Mucosa of stomach (tissue), 1 donor: ENCODE results near the gene MT1M.

ENCODE experiments used
- H3K27me3 ChIP-seq: one replicate; pipeline ENCODE4 v1.7.0; 2013; ENCODE audit warnings: mild to moderate bottlenecking, low read length; ENCODE audit not compliant: control insufficient read depth, insufficient read depth
- H3K36me3 ChIP-seq: one replicate; pipeline ENCODE4 v1.7.0; 2013; ENCODE audit warnings: low read length; ENCODE audit not compliant: control insufficient read depth, insufficient read depth
- H3K4me1 ChIP-seq: one replicate; pipeline ENCODE4 v1.7.0; 2013; ENCODE audit warnings: mild to moderate bottlenecking, low read length; ENCODE audit not compliant: control insufficient read depth, insufficient read depth
- H3K4me3 ChIP-seq: one replicate; pipeline ENCODE4 v1.7.0; 2013; ENCODE audit warnings: low read length
- H3K9ac ChIP-seq: one replicate; pipeline ENCODE4 v1.7.0; 2013; ENCODE audit warnings: mild to moderate bottlenecking, low read length, moderate library complexity
- H3K9me3 ChIP-seq: one replicate; pipeline ENCODE4 v1.7.0; 2013; ENCODE audit warnings: mild to moderate bottlenecking, low read length, moderate library complexity; ENCODE audit not compliant: control insufficient read depth
- donor health status: Pancreatic carcinoma.

The MT1M gene

GRCh38 chr16:56647641-56648431, 15.4 kb downstream of the MT1M start:
- Histone ChIP-seq H3K4me1 (peaks cover 50% of the 10 kb centered on the region), H3K36me3 (no peaks in the 10 kb centered on the region), H3K9ac (no peak overlapping the region), H3K4me3 (no peak overlapping the region), H3K9me3 (no peaks in the 10 kb centered on the region), H3K27me3 (peaks cover 10% of the 10 kb centered on the region)

GRCh38 chr16:56649271-56649670, 16.8 kb downstream of the MT1M start:
- peaks cover 5% of the 10 kb centered on the region for H3K27me3 ChIP-seq
- no peaks in the 10 kb centered on the region for H3K36me3 ChIP-seq
- H3K9ac ChIP-seq: no peak overlapping the region
- H3K9me3 ChIP-seq: no peaks in the 10 kb centered on the region
- H3K4me1 ChIP-seq: peaks cover 38% of the 10 kb centered on the region
- H3K4me3 ChIP-seq: no peak overlapping the region

GRCh38 chr16:56649820-56650219, 17.4 kb downstream of the MT1M start:
- Histone ChIP-seq H3K36me3 (no peaks in the 10 kb centered on the region), H3K4me3 (no peak overlapping the region), H3K4me1 (peaks cover 38% of the 10 kb centered on the region), H3K9ac (no peak overlapping the region), H3K27me3 (peaks cover 5% of the 10 kb centered on the region), H3K9me3 (no peaks in the 10 kb centered on the region)

DNA sequence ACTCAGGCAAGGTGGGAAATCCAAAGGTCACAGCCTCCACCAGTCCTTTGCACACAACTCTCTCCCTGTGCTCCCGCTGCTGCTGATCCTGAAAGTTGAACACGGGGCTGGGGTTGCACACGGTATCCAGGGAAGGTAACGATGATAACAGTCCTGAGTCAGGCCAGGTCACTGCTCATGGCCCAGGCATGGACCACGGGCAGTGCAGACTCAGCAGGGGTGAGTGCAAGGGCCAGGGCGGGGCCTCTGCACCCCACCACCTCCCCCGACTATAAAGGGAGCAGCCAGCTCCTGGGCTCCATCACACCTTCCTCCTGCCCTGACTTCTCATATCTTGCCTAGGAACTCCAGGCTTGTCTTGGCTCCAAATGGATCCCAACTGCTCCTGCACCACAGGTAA, 19.1 kb downstream of the MT1M start, which contains the start of gene MT1B:
Gene MT1B (plus strand): TSS at position 301 of the 400 bp plus-strand sequence. CDS start 68 bp downstream, at position 369.
- Histone ChIP-seq H3K9ac (no peak within 1 kb of the TSS), H3K27me3 (peaks cover 5% of the 10 kb centered on the region)

DNA sequence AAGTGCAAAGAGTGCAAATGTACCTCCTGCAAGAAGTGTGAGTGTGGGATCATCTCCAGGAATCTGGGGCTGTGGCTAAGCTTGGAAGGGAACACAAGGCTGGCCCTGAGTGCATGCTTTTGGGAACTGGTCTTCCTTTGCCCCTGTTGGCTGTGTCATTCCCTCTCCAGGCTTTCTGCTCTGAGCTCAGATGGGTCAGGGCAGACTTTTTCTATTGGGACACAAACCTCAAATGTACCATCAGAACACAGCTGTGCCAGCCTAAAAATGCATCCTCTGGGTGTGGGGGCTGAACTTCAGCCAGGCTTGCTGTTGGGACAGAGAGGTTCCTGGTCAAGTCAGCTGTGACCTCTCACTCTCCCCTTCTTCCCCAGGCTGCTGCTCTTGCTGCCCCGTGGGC, 20.1 kb downstream of the MT1M start:
- Histone ChIP-seq H3K9me3 (no peaks in the 10 kb centered on the region), H3K27me3 (peaks cover 2% of the 10 kb centered on the region), H3K4me3 (no peak overlapping the region), H3K36me3 (no peaks in the 10 kb centered on the region), H3K9ac (no peak overlapping the region), H3K4me1 (peaks cover 27% of the 10 kb centered on the region)

More for the DNA sequence above, 19.1 kb downstream of the MT1M start, which contains the start of gene MT1B:
- Histone ChIP-seq H3K4me3 (no peak within 1 kb of the TSS), H3K4me1 (peaks cover 29% of the 10 kb centered on the region), H3K36me3 (no peaks in the 10 kb centered on the region), H3K9me3 (no peaks in the 10 kb centered on the region)

- Histone ChIP-seq H3K4me1 (peaks cover 25% of the 10 kb centered on the region), H3K9ac (no peak overlapping the region), H3K27me3 (no peaks in the 10 kb centered on the region), H3K9me3 (no peaks in the 10 kb centered on the region), H3K36me3 (no peaks in the 10 kb centered on the region), H3K4me3 (no peak overlapping the region)
Observed at GRCh38 chr16:56653218-56653617, 20.8 kb downstream of the MT1M start.

- Histone ChIP-seq H3K36me3 (no peaks in the 10 kb centered on the region), H3K27me3 (peaks cover 7% of the 10 kb centered on the region), H3K4me1 (peaks cover 19% of the 10 kb centered on the region), H3K9ac (peak within 1 kb of the TSS; percentile 81), H3K4me3 (peak within 1 kb of the TSS; percentile 80), H3K9me3 (no peaks in the 10 kb centered on the region)
Observed at GRCh38 chr16:56657555-56658326, 25.3 kb downstream of the MT1M start, which contains the start of gene MT1F. Gene MT1F, plus strand, starts transcription at chr16:56657959. Its CDS starts 100 bp downstream, at chr16:56658059.

DNA sequence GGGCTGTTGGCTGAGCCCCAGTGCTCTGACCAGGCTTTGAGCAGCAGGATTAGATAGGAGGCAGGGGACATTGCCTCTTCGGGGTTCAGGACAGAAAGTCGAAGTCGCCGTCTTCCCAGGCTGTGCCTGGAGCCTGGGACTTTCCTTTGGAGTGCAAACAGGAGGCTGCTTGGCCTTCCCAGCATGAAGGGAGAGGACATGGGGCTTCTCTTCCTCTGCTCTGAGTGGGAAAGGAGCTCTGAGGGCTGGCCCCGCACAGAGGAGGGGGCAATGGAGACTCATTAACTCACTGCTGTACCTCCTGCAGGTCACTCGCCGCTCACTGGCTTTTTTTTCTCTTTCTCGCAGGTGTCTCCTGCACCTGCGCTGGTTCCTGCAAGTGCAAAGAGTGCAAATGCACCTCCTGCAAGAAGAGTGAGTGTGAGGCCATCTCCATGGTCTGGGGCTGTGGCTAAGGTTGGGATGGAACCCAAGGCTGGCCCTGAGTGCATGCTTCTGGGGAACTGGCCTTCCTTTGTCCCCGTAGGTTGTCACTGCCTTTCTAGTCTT, 25.9 kb downstream of the MT1M start:
- no peaks in the 10 kb centered on the region for H3K36me3 ChIP-seq
- peak overlapping the region; percentile 80 for H3K4me3 ChIP-seq
- no peaks in the 10 kb centered on the region for H3K9me3 ChIP-seq
- peaks cover 19% of the 10 kb centered on the region for H3K4me1 ChIP-seq
- H3K9ac ChIP-seq: peak overlapping the region; percentile 81
- peaks cover 9% of the 10 kb centered on the region for H3K27me3 ChIP-seq

- Histone ChIP-seq H3K36me3 (no peaks in the 10 kb centered on the region), H3K9me3 (no peaks in the 10 kb centered on the region), H3K9ac (no peak overlapping the region), H3K4me3 (no peak overlapping the region), H3K4me1 (peaks cover 16% of the 10 kb centered on the region), H3K27me3 (peaks cover 17% of the 10 kb centered on the region)
Observed at GRCh38 chr16:56662357-56663354, 30.2 kb downstream of the MT1M start.

- H3K4me1 ChIP-seq: peaks cover 19% of the 10 kb centered on the region
- no peak overlapping the region for H3K9ac ChIP-seq
- no peaks in the 10 kb centered on the region for H3K9me3 ChIP-seq
- H3K4me3 ChIP-seq: no peak overlapping the region
- H3K36me3 ChIP-seq: no peaks in the 10 kb centered on the region
- peaks cover 33% of the 10 kb centered on the region for H3K27me3 ChIP-seq
Observed at GRCh38 chr16:56664506-56664905, 32.0 kb downstream of the MT1M start.
